CD4-positive, alpha-beta T cell treated with Interleukin-4 for 4 hours (primary cell): Measurements from ENCODE around the gene CHN2.

Experiments used
- DNase-seq: peaks from one replicate; pipeline ENCODE4 v3.0.0-alpha.2; 2020

CHN2 gene

GRCh38 chr7:29315122-29315891 is 120.7 kb downstream of the CHN2 start:
- no peak for DNase-seq

GRCh38 chr7:29315892-29316270 is 121.3 kb downstream of the CHN2 start:
- no peak for DNase-seq

DNA sequence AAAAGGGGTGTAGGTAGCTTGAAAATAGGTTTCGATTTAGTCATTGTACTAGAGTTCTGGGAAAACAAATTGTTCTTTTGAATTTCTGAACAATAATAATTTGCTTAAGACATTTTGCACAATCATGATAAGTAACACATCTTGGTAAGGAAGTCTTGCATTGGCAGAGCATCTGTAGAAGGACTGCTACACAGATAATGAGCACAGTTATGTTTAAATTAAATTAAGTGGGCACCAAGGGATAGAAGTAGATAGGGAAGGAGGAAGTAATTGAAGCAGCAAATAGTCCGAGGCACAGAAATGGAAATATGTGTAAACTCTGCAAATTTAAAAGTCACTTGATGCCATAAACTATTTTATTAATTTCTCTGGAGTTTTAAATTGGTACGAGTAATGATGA is 122.4 kb downstream of the CHN2 start:
- no peak for DNase-seq

GRCh38 chr7:29318853-29319718 is 124.5 kb downstream of the CHN2 start:
- no peak for DNase-seq

GRCh38 chr7:29319719-29320521 is 125.3 kb downstream of the CHN2 start:
- DNase-seq: peak; percentile 5

DNA sequence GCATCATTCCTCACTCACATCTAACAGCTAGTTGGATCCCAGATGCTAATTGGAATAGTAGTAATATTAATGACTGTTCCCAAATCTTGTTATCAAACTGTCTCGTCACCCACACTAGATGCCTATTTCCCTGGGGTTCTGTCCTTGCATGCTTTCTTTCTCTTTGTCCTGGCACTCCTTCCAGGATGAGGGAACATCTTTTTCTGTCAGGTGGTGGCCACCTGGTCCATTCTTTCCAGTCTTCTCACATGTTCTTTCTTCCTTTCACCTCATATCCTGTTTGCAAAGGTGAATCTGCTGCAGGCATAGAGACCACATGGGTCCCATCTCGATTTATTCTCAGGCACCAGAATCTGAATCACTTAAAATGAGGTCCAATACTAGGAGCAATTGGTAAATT is 126.0 kb downstream of the CHN2 start:
- no peak for DNase-seq

GRCh38 chr7:29322023-29322712 is 127.6 kb downstream of the CHN2 start:
- DNase-seq: no peak

DNA sequence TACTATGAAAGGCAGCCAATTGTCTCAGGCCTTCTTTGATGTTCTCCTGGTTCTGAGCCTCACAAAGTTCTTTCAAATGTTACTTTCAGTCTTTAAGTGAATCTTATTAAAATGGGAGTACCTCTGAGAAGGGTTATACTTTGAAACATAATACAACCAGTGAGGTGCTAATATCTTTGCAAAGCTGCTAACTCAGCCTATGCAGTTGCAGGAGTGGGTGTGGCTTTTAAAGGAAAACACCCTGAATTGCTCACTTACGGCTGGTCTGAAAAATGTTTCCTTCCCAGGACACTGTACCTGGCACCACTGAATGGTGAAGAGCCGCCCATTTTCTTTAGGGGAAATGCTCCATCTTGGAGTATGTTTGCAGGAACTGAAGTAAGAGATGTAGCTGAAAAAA is 130.9 kb downstream of the CHN2 start:
- DNase-seq: no peak

DNA sequence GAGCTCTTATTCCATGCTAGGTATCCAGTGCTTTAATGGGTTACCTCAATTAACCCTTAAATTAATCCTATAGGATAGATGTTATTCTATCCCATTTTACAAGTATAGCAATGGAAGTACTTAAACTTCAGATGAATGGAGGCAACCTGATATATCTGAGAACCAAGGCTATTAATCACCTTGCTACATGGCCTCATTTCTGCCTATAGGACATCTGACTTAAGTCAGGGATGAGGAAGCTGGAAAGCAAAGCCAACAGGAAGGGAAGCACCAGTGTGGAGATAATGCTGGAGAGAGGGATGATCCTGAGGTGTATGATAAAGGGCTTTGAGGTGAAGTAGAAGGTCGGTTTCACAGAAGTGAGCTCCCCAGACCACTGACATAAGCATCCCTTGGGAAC is 132.3 kb downstream of the CHN2 start:
- no peak for DNase-seq

- no peak for DNase-seq
Observed at GRCh38 chr7:29327455-29327854, 132.9 kb downstream of the CHN2 start.

- no peak for DNase-seq
Observed at GRCh38 chr7:29328045-29328444, 133.5 kb downstream of the CHN2 start.

GRCh38 chr7:29328811-29329210 is 134.2 kb downstream of the CHN2 start:
- DNase-seq: no peak

- no peak for DNase-seq
Observed at GRCh38 chr7:29329686-29330085, 135.1 kb downstream of the CHN2 start.

GRCh38 chr7:29330136-29330535 is 135.6 kb downstream of the CHN2 start:
- DNase-seq: no peak

DNA sequence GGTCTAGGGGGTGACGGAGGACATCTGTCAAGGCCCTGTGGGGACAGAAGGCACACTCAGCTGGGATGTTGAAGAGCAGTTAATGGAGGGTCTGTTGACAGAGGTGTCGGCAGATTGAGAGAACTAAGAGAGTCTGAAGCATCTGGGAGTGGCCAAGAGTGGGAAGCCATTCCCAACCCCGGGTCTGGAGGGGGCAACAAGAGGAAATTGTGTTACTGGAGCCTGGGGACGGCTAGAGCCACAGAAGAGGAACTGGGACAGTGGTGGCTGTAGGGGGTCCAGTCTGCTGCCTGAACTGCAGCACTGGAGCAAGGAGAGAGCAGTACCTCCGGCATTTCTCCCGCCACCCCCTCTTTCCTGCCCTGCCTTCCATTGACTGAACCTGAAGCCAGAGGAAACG is 136.6 kb downstream of the CHN2 start:
- DNase-seq: no peak

GRCh38 chr7:29332042-29332811 is 137.7 kb downstream of the CHN2 start:
- DNase-seq: no peak

- no peak for DNase-seq
Observed at GRCh38 chr7:29332875-29333855, 138.6 kb downstream of the CHN2 start.

GRCh38 chr7:29335188-29336083 is 140.9 kb downstream of the CHN2 start:
- no peak for DNase-seq

- DNase-seq: peak; percentile 48
Observed at GRCh38 chr7:29337546-29338116, 143.1 kb downstream of the CHN2 start.
